Activated T-cell treated with anti-CD3 and anti-CD28 coated beads for 24 hours (primary cell): Measurements from ENCODE around the gene IGLL5.

Source experiments
- DNase-seq: peaks from one replicate; pipeline ENCODE4 v3.0.0-alpha.2; 2020; ENCODE audit warnings: low read depth

IGLL5 gene

GRCh38 chr22:22887621-22888503 is at the start of gene IGLL5:
IGLL5 (plus strand) TSS chr22:22887816; CDS start chr22:22888054, 238 bp downstream.
- DNase-seq: no peak

GRCh38 chr22:22838148-22838786 is 49.3 kb upstream of the IGLL5 start:
- DNase-seq: no peak

- no peak for DNase-seq
Observed at GRCh38 chr22:22839570-22840314, 47.9 kb upstream of the IGLL5 start.

GRCh38 chr22:22840780-22841179 is 46.8 kb upstream of the IGLL5 start:
- no peak for DNase-seq

- DNase-seq: no peak
Observed at GRCh38 chr22:22841598-22841997, 46.0 kb upstream of the IGLL5 start.

- DNase-seq: no peak
Observed at GRCh38 chr22:22842085-22842484, 45.5 kb upstream of the IGLL5 start.

- no peak for DNase-seq
Observed at GRCh38 chr22:22843848-22844247, 43.8 kb upstream of the IGLL5 start.

GRCh38 chr22:22847241-22847640 is 40.4 kb upstream of the IGLL5 start:
- no peak for DNase-seq

- DNase-seq: peak; percentile 66
Observed at GRCh38 chr22:22848364-22848866, 39.2 kb upstream of the IGLL5 start.

GRCh38 chr22:22849640-22850610 is 37.7 kb upstream of the IGLL5 start:
- DNase-seq: no peak

GRCh38 chr22:22851969-22852368 is 35.6 kb upstream of the IGLL5 start:
- DNase-seq: no peak

- no peak for DNase-seq
Observed at GRCh38 chr22:22853713-22854112, 33.9 kb upstream of the IGLL5 start.

GRCh38 chr22:22854466-22854865 is 33.1 kb upstream of the IGLL5 start:
- no peak for DNase-seq

- no peak for DNase-seq
Observed at GRCh38 chr22:22855085-22855484, 32.5 kb upstream of the IGLL5 start.

GRCh38 chr22:22855617-22856308 is 31.9 kb upstream of the IGLL5 start:
- DNase-seq: peak; percentile 25

- no peak for DNase-seq
Observed at GRCh38 chr22:22856364-22856763, 31.3 kb upstream of the IGLL5 start.

- no peak for DNase-seq
Observed at GRCh38 chr22:22856885-22857606, 30.6 kb upstream of the IGLL5 start.

GRCh38 chr22:22857607-22858558 is 29.7 kb upstream of the IGLL5 start:
- no peak for DNase-seq

GRCh38 chr22:22858559-22858937 is 29.1 kb upstream of the IGLL5 start:
- DNase-seq: no peak
